Colonic mucosa (tissue), 4 donors: ENCODE measurements around the gene ARID1B. TPM values are rescaled to one million over a fixed set of nuclear protein-coding genes. Genes with fewer than 3 reads are reported as not detected.

Source experiments
- DNase-seq: peaks from one replicate; pipeline ENCODE4 v3.0.0-alpha.2; 2020
- H3K27ac ChIP-seq: fragments of 200-600 bp; one replicate; pipeline ENCODE4 v1.8.0; 2021
- H3K27me3 ChIP-seq: fragments of 200-600 bp; one replicate; pipeline ENCODE4 v1.8.0; 2021
- H3K36me3 ChIP-seq: fragments of 200-600 bp; one replicate; pipeline ENCODE4 v1.8.0; 2021
- H3K4me1 ChIP-seq: fragments of 200-600 bp; one replicate; pipeline ENCODE4 v1.8.0; 2021; ENCODE audit warnings: mild to moderate bottlenecking
- H3K4me3 ChIP-seq: fragments of 200-600 bp; one replicate; pipeline ENCODE4 v1.8.0; 2021
- H3K9ac ChIP-seq, 2 donors: one replicate each; pipeline ENCODE4 v1.7.0; 2013; ENCODE audit warnings: control low read depth in 2 of 2, low read depth in 2 of 2, low read length in 2 of 2
- H3K9me3 ChIP-seq: fragments of 200-600 bp; one replicate; pipeline ENCODE4 v1.8.0; 2021
- intact Hi-C: fragments of 100-400 bp; cut with DNase I; formaldehyde crosslinking; loops from one replicate; pipeline ENCODE4 v1.14.1; 2022
- total RNA-seq, 2 donors: library from RNA; stranded (reverse); fragmentation: NEBNext Ultra II Directional in 1 of 2; extraction: Animal tissue kit (Norgen Biotek cat#: 25700) in 1 of 2; gene quantifications; one replicate each; pipeline ENCODE4 v1.2.1, GENCODE V29; 2021
- TF ChIP-seq, protein P1 (sequence below): fragments of 200-600 bp; IDR thresholded peaks from one replicate; pipeline ENCODE4 v1.8.0; 2022; ENCODE audit warnings: antibody characterized with exemption, mild to moderate bottlenecking
- donor health status: healthy.
- donor health status: DM: no; HTN: no; CAD: no.
- donor health status: DM: no; HTN: no; CAD: no.

Gene ARID1B
- total RNA-seq, 2 donors from 2014 or later: 61.3 to 71.5 TPM

DNA sequence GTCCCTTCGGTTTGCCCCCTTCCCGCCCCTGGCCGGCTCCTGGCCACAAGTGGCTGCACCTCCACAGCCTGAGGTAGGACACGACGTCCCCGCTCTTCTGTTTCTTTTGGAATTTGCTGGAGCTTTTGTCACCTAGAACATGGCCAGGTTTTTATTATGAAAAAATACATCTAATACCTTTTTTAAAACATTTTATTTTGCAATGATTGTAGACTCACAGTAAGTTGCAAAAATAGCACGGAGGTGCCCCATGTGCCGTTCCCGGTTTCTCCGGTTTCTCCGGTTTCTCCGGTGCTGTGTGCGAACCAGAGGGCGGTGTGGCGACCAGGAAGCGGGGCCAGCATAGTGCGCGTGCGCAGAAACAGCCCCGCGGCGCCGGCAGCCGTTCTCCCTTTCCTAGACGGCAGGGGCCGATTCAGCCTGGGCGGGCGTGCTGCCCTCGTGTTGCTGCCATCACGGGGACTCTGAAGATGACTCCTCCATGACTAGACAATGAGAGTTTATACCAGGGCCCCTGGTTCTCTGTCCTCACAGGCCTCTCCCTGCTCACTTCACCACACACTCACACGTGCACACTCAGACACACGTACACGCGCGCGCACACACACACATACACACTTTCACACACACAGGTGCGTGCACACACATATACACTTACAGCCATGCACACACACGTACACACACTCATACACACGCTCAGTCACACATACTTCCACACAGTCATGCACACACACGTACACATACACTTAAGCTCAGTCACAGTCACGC is 444.1 kb downstream of the ARID1B start:
- Histone ChIP-seq H3K9ac (peak overlapping the region; percentile 38 to 46), H3K4me3 (peak overlapping the region; percentile 21), H3K36me3 (no peaks in the 10 kb centered on the region), H3K27ac (no peak overlapping the region), H3K9me3 (no peaks in the 10 kb centered on the region), H3K27me3 (no peaks in the 10 kb centered on the region), H3K4me1 (no peaks in the 10 kb centered on the region)
- TF ChIP-seq, protein P1, sequence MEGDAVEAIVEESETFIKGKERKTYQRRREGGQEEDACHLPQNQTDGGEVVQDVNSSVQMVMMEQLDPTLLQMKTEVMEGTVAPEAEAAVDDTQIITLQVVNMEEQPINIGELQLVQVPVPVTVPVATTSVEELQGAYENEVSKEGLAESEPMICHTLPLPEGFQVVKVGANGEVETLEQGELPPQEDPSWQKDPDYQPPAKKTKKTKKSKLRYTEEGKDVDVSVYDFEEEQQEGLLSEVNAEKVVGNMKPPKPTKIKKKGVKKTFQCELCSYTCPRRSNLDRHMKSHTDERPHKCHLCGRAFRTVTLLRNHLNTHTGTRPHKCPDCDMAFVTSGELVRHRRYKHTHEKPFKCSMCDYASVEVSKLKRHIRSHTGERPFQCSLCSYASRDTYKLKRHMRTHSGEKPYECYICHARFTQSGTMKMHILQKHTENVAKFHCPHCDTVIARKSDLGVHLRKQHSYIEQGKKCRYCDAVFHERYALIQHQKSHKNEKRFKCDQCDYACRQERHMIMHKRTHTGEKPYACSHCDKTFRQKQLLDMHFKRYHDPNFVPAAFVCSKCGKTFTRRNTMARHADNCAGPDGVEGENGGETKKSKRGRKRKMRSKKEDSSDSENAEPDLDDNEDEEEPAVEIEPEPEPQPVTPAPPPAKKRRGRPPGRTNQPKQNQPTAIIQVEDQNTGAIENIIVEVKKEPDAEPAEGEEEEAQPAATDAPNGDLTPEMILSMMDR: no peak
- intact Hi-C loops: no loop called here
- DNase-seq: peak; percentile 95

DNA sequence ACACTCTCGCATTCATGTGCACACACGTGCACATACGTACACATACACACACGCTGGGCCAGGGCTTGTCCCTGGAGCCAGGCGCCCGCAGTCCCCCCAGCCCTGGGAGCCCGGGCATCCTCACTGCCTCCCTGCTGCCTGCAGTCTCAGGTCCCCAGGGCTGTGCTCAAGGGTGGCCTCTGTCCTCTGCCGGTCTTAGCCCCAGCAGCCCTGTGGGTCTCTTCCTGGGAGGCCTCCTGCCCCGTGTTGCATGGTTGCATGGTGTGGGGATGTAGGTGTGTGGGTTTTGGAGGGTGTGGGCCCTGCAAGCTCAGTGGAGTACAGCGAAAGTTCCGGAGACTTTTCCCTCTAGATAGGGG is 444.6 kb downstream of the ARID1B start:
- intact Hi-C loops: no loop called here
- DNase-seq: no peak
- Histone ChIP-seq H3K4me3 (no peak overlapping the region), H3K27ac (no peak overlapping the region), H3K27me3 (no peaks in the 10 kb centered on the region), H3K9ac (peak overlapping the region in 1 of 2 donors; percentile 46), H3K4me1 (no peaks in the 10 kb centered on the region), H3K36me3 (no peaks in the 10 kb centered on the region), H3K9me3 (no peaks in the 10 kb centered on the region)
- TF ChIP-seq, protein P1: no peak

DNA sequence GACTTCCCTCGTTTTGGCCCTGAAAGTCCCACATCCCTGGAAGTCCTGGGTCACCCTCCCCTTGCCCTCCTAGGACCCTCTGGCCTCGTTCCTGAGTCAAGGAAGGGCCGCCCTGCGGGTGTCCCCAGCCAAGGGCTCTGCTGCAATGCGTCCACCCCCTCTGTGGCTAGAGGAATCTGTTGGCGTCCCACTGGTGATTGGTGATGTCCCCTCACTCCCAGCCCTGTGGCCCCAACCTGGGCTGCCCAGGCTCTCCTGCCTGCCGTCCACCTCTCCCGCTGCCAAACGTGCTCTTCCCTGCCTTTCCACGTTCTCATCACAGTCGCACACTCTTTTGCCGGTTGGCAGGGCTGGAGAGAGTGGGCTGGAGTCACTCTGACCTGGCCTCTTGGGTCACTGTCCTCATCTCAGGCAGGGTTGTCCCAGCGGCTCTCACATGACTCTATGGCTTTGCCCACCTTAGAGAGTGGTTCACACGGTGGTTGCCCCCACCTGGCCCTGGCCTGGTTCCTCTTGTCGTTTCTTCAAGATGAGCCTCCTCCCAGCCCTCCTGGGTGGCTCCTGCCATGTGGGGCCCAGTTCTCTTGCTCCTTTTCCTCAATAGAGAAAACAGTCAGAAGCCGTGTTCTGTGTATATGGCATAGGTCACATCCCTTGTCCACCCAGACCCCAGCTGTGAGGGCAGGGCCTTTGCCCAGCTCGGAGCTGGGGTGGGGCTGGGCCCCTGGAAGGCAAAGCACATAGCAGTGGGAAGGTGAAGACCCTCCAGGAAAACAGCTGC is 445.2 kb downstream of the ARID1B start:
- Histone ChIP-seq H3K4me1 (no peaks in the 10 kb centered on the region), H3K4me3 (no peak overlapping the region)

DNA sequence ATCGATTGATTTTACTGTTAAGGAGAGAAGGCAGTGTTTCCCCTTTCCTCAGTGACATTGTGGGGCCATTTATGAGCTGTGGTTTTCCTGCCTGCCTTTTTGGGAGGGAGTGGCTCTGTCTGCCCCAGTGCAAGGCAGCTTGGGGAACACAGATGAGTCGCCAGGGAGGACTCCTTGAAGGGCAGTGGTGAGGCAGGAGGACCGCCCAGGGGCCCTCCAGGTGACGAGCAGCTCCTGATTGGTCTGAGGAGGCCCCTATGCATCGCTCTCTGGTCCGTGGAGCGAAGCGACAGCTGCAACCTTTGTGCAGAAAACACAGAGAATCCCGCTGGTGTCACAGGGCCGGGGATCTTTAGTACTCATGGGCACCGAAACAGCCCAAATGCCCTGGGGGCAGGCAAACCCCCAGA is 445.8 kb downstream of the ARID1B start:
- Histone ChIP-seq H3K27me3 (no peaks in the 10 kb centered on the region), H3K9ac (no peak overlapping the region), H3K27ac (no peak overlapping the region), H3K9me3 (no peaks in the 10 kb centered on the region), H3K4me1 (no peaks in the 10 kb centered on the region), H3K36me3 (no peaks in the 10 kb centered on the region), H3K4me3 (no peak overlapping the region)
- TF ChIP-seq, protein P1: no peak
- no peak for DNase-seq
- intact Hi-C loops: no loop called here

More for the DNA sequence above, 445.2 kb downstream of the ARID1B start:
- intact Hi-C loops: no loop called here
- TF ChIP-seq, protein P1: no peak
- Histone ChIP-seq H3K27ac (no peak overlapping the region), H3K9me3 (no peaks in the 10 kb centered on the region), H3K9ac (no peak overlapping the region), H3K36me3 (no peaks in the 10 kb centered on the region), H3K27me3 (no peaks in the 10 kb centered on the region)
- no peak for DNase-seq

DNA sequence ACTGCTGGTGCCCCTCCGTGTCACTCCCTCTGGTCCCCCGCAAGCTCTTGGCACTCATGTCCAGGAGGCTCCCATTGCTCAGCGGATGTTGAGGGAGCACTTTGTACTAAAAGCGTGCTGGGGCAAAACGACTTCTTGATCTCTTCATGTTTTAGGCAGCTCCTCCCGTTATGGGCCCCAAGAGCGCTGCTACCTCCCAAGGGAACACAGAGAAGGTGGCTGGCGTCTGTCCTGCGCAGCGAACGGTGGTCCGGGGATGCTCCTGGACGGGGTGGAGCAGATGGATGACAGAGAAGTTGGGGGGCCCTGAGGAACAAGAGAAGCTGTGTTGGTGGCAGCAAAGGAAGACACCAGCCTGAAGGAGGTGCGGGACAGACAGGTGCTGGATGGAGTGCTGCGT is 446.3 kb downstream of the ARID1B start:
- Histone ChIP-seq H3K27ac (no peak overlapping the region), H3K4me3 (no peak overlapping the region), H3K9ac (no peak overlapping the region), H3K9me3 (no peaks in the 10 kb centered on the region), H3K27me3 (no peaks in the 10 kb centered on the region), H3K4me1 (no peaks in the 10 kb centered on the region), H3K36me3 (no peaks in the 10 kb centered on the region)
- no peak for DNase-seq
- TF ChIP-seq, protein P1: no peak
- intact Hi-C loops: no loop called here
